HepG2 (cell line): ENCODE measurements around the gene RAB36. TPM values are rescaled to one million over a fixed set of nuclear protein-coding genes. Genes with fewer than 3 reads are reported as not detected.

Experiments
- TEAD3 ChIP-seq: optimal IDR thresholded peaks from 2 replicates; pipeline ENCODE3; 2016; ENCODE audit warnings: borderline replicate concordance
- TMF1 ChIP-seq: sonication (generic); formaldehyde crosslinking; IDR thresholded peaks from 2 replicates; pipeline ENCODE4 v1.8.1; 2022; ENCODE audit warnings: low read depth, missing genetic modification reagents
- ZNF687 ChIP-seq: sonication (generic); formaldehyde crosslinking; IDR thresholded peaks from 2 replicates; pipeline ENCODE4 v1.5.1; 2020; ENCODE audit warnings: mild to moderate bottlenecking, missing genetic modification reagents, moderate library complexity
- ZNF790 ChIP-seq: sonication (generic); formaldehyde crosslinking; IDR thresholded peaks from 2 replicates; pipeline ENCODE4 v1.8.0; 2022; ENCODE audit warnings: missing genetic modification reagents, mild to moderate bottlenecking, borderline replicate concordance
- ZUFSP ChIP-seq: sonication (generic); formaldehyde crosslinking; IDR thresholded peaks from 2 replicates; pipeline ENCODE4 v1.9.0; 2021; ENCODE audit warnings: missing genetic modification reagents, mild to moderate bottlenecking, borderline replicate concordance
- polyA plus RNA-seq, 8 experiments: library from polyadenylated mRNA; depleted of rRNA in 3 of 8; stranded (reverse) in 7 of 8; unstranded in 1 of 8; fragments of >200 nt; fragmentation: Illumina TruSeq in 4 of 8; extraction: Trizol in 4 of 8; gene quantifications; 2 replicates each; pipeline versions ENCODE4 v1.2.1 to v1.2.3, GENCODE V29; 2011 to 2016; ENCODE audit warnings: low read depth in 4 of 8, missing spikeins in 1 of 8, mixed read lengths in 1 of 8; ENCODE audit not compliant: insufficient read depth in 1 of 8
- total RNA-seq, 5 experiments: library from RNA; depleted of rRNA; stranded (reverse); fragments of >200 nt; fragmentation: Illumina TruSeq; extraction: Trizol; gene quantifications; 2 replicates each; pipeline ENCODE4 v1.2.3, GENCODE V29; 2016; ENCODE audit warnings: low read depth in 1 of 5

The RAB36 gene
- total and polyA plus RNA-seq, 2 of the 13 experiments (the other 11 are each of a cell fraction or from before 2014, with no cell fraction given): 0.24 to 0.86 TPM

- TF ChIP-seq ZUFSP (no peak), ZNF687 (peak; percentile 53), TMF1 (no peak), TEAD3 (CRISPR knock-in tag) (peak; percentile 18), ZNF790 (CRISPR knock-in tag) (no peak)
These were observed 37.9 kb downstream of the RAB36 start (continued) for GRCh38 chr22:23183061-23183698.
